GM12891 (cell line): Measurements from ENCODE around the gene OLR1.

Source experiments
- DNase-seq: peaks from one replicate; pipeline ENCODE4 v3.0.0; 2011; ENCODE audit warnings: low spot score; ENCODE audit not compliant: insufficient read length
- FAIRE-seq: peaks from 2 replicates; lab custom pipeline; 2011; peaks lifted over from hg19 to GRCh38; lab: Jason Lieb, UNC
- PAX5 ChIP-seq: IDR thresholded peaks from 2 replicates; pipeline ENCODE4 v1.6.1; 2011; ENCODE audit warnings: low read length, moderate library complexity, mild to moderate bottlenecking; ENCODE audit not compliant: insufficient read depth, severe bottlenecking
- POLR2A ChIP-seq: IDR thresholded peaks from 2 replicates; pipeline ENCODE4 v1.6.1; 2011; ENCODE audit warnings: low read depth, low read length, control low read depth
- POLR2AphosphoS5 ChIP-seq: IDR thresholded peaks from 2 replicates; pipeline ENCODE4 v1.6.1; 2011; ENCODE audit warnings: low read depth, low read length, control low read depth
- POU2F2 ChIP-seq: IDR thresholded peaks from 2 replicates; pipeline ENCODE4 v1.6.1; 2011; ENCODE audit warnings: low read depth, mild to moderate bottlenecking, control low read depth, low read length, moderate library complexity
- SPI1 ChIP-seq: IDR thresholded peaks from 2 replicates; pipeline ENCODE4 v1.6.1; 2011; ENCODE audit warnings: low read depth, low read length, control low read depth
- TAF1 ChIP-seq: IDR thresholded peaks from 2 replicates; pipeline ENCODE4 v1.6.1; 2011; ENCODE audit warnings: low read depth, low read length, control low read depth

The OLR1 gene

GRCh38 chr12:10113075-10113474 lies 58.9 kb downstream of the OLR1 start:
- TF ChIP-seq TAF1, result no peak
- TF ChIP-seq POLR2AphosphoS5, result no peak
- TF ChIP-seq SPI1, result no peak
- no peak for TF ChIP-seq POLR2A
- no peak for TF ChIP-seq PAX5
- TF ChIP-seq POU2F2, result no peak
- no peak for DNase-seq
- no peak for FAIRE-seq

GRCh38 chr12:10111451-10111850 lies 60.5 kb downstream of the OLR1 start:
- TF ChIP-seq SPI1, result no peak
- no peak for TF ChIP-seq POU2F2
- no peak for TF ChIP-seq PAX5
- no peak for TF ChIP-seq POLR2AphosphoS5
- TF ChIP-seq TAF1, result no peak
- no peak for TF ChIP-seq POLR2A
- DNase-seq (no peak), FAIRE-seq (no peak)

GRCh38 chr12:10110256-10110844 lies 61.6 kb downstream of the OLR1 start:
- FAIRE-seq (no peak), DNase-seq (no peak)
- TF ChIP-seq POU2F2 (no peak), TAF1 (no peak), PAX5 (no peak), POLR2A (no peak), POLR2AphosphoS5 (no peak), SPI1 (no peak)
